ENCODE measurements around the gene HOMER2. TPM values are rescaled to one million over a fixed set of nuclear protein-coding genes. Genes with fewer than 3 reads are reported as not detected.
"Not testable (repeated sequence)": the region's sequence is repeated elsewhere in the genome, so short reads cannot be mapped to it uniquely, and the experiment has no call there.

HOMER2 gene
- total RNA-seq, 4 donors from 2014 or later = 0.40 to 25.1 (median 6.1) TPM

DNA sequence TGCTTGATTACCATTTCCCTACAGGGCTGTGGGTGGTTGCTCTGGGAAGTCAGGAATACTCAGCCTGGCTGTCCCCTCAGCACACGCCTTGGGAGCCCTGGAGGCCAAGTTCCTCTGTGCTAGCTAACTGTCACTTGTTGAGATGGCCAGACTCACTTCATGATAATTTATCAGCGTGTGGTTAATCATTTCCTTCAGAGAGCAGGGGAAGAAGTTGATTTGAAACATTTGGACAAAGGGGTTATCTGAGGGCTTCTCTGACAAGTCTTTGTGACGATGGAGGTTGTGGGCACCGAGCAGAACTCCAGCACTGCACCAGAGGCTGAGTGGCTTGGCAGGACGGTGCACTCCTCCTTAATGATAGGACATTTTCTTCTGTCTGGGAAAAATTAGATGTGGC, 81.2 kb downstream of the HOMER2 start:
- 65 to 87% methylated on average over 3 to 5 of the region's 5 CpGs for WGBS, 2 donors (ENCODE audit: low coverage in 1 of 2)
- Histone ChIP-seq H3K9me3 (no peaks in the 10 kb centered on the region), H3K36me3 (no peaks in the 10 kb centered on the region), H3K4me1 (no peaks in the 10 kb centered on the region), H3K27ac (no peak overlapping the region), H3K27me3 (no peaks in the 10 kb centered on the region), H3K4me3 (no peak overlapping the region)
- in situ Hi-C loops (cut with MboI; ENCODE audit: low pct_ligation_motif_present in 1 of 4, low pct_unique_long_range_greater_than_20kb in 1 of 4, low sequenced_read_pairs in 3 of 4) = loop anchor here in 1 of 4 donors (25.0 kb wide), 1 partner anchor 91 kb away; the partner anchor contains the start of gene HOMER2
- TF ChIP-seq POLR2A (IDR thresholded peaks at IDR 0.05) = no peak
- TF ChIP-seq, protein P1, sequence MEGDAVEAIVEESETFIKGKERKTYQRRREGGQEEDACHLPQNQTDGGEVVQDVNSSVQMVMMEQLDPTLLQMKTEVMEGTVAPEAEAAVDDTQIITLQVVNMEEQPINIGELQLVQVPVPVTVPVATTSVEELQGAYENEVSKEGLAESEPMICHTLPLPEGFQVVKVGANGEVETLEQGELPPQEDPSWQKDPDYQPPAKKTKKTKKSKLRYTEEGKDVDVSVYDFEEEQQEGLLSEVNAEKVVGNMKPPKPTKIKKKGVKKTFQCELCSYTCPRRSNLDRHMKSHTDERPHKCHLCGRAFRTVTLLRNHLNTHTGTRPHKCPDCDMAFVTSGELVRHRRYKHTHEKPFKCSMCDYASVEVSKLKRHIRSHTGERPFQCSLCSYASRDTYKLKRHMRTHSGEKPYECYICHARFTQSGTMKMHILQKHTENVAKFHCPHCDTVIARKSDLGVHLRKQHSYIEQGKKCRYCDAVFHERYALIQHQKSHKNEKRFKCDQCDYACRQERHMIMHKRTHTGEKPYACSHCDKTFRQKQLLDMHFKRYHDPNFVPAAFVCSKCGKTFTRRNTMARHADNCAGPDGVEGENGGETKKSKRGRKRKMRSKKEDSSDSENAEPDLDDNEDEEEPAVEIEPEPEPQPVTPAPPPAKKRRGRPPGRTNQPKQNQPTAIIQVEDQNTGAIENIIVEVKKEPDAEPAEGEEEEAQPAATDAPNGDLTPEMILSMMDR (IDR thresholded peaks at IDR 0.05) = no peak
- no peak for TF ChIP-seq POLR2AphosphoS5 (IDR thresholded peaks at IDR 0.05)
- no peak for TF ChIP-seq EP300 (IDR thresholded peaks at IDR 0.05; ENCODE audit: low read depth)
- intact Hi-C loops (cut with DNase I; ENCODE audit: low total_unique reads) = no loop called here
- DNase-seq = no peak

- 63 to 68% methylated on average over 7 of the region's 7 CpGs for WGBS, 2 donors (ENCODE audit: low coverage in 1 of 2)
- intact Hi-C loops (cut with DNase I; ENCODE audit: low total_unique reads) = no loop called here
- in situ Hi-C loops (cut with MboI; ENCODE audit: low pct_ligation_motif_present in 1 of 4, low pct_unique_long_range_greater_than_20kb in 1 of 4, low sequenced_read_pairs in 3 of 4) = loop anchor here in 1 of 4 donors (25.0 kb wide), 1 partner anchor 91 kb away; the partner anchor contains the start of gene HOMER2
- DNase-seq = no peak
- TF ChIP-seq POLR2AphosphoS5 (IDR thresholded peaks at IDR 0.05) (no peak), EP300 (IDR thresholded peaks at IDR 0.05; ENCODE audit: low read depth) (no peak), POLR2A (IDR thresholded peaks at IDR 0.05) (no peak)
- TF ChIP-seq, protein P1 (IDR thresholded peaks at IDR 0.05) = no peak
- H3K4me1 ChIP-seq = no peaks in the 10 kb centered on the region
- no peaks in the 10 kb centered on the region for H3K27me3 ChIP-seq
- no peaks in the 10 kb centered on the region for H3K9me3 ChIP-seq
- H3K27ac ChIP-seq = no peak overlapping the region
- H3K36me3 ChIP-seq = no peaks in the 10 kb centered on the region
- H3K4me3 ChIP-seq = no peak overlapping the region
These were observed 81.7 kb downstream of the HOMER2 start for GRCh38 chr15:82870727-82871320.

GRCh38 chr15:82865981-82866380, 86.5 kb downstream of the HOMER2 start:
- in situ Hi-C loops (cut with MboI; ENCODE audit: low pct_ligation_motif_present in 1 of 4, low pct_unique_long_range_greater_than_20kb in 1 of 4, low sequenced_read_pairs in 3 of 4) = loop anchor here in 1 of 4 donors (25.0 kb wide), 1 partner anchor 96 kb away; the partner anchor contains the start of gene HOMER2
- WGBS, 2 donors (ENCODE audit: low coverage in 1 of 2) = 83% methylated on average over 3 of the region's 3 CpGs; no CpG with 5 or more reads in 1 of the 2 donors
- H3K27me3 ChIP-seq; H3K27ac ChIP-seq; H3K9me3 ChIP-seq; intact Hi-C loops (cut with DNase I; ENCODE audit: low total_unique reads); DNase-seq; H3K4me1 ChIP-seq; H3K4me3 ChIP-seq; H3K36me3 ChIP-seq: not testable (repeated sequence)

DNA sequence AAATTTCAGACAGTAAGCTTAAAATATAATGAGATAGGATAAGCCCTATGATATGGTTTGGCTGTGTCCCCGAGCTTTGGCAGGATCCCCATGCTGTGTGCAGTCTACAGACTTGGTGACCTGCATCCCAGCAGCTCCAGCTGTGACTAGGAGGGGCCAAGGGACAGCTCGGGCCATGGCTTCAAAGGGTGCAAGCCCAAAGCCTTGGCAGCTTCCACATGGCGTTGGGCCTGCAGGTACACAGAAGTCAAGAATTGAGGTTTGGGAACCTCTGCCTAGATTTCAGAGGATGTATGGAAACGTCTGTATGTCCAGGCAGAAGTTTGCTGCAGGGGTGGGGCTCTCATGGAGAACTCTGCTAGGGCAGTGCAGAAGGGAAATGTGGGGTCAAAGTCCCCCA, 86.9 kb downstream of the HOMER2 start:
- DNase-seq; H3K27me3 ChIP-seq; H3K9me3 ChIP-seq; H3K4me3 ChIP-seq; H3K36me3 ChIP-seq; H3K4me1 ChIP-seq; H3K27ac ChIP-seq; intact Hi-C loops (cut with DNase I; ENCODE audit: low total_unique reads): not testable (repeated sequence)
- in situ Hi-C loops (cut with MboI; ENCODE audit: low pct_ligation_motif_present in 1 of 4, low pct_unique_long_range_greater_than_20kb in 1 of 4, low sequenced_read_pairs in 3 of 4) = loop anchor here in 1 of 4 donors (25.0 kb wide), 1 partner anchor 97 kb away; the partner anchor contains the start of gene HOMER2
- 63% methylated on average over 4 of the region's 4 CpGs; no CpG with 5 or more reads in 1 of the 2 donors for WGBS, 2 donors (ENCODE audit: low coverage in 1 of 2)

GRCh38 chr15:82864967-82865366, 87.6 kb downstream of the HOMER2 start:
- 85 to 90% methylated on average over 2 of the region's 2 CpGs for WGBS, 2 donors (ENCODE audit: low coverage in 1 of 2)
- intact Hi-C loops (cut with DNase I; ENCODE audit: low total_unique reads) = no loop called here
- no peak for DNase-seq

More at GRCh38 chr15:82864967-82865366, 87.6 kb downstream of the HOMER2 start:
- Histone ChIP-seq H3K9me3 (no peaks in the 10 kb centered on the region), H3K27me3 (no peaks in the 10 kb centered on the region), H3K4me1 (no peaks in the 10 kb centered on the region), H3K4me3 (no peak overlapping the region), H3K27ac (no peak overlapping the region), H3K36me3 (no peaks in the 10 kb centered on the region)
- TF ChIP-seq POLR2AphosphoS5 (IDR thresholded peaks at IDR 0.05) (no peak), EP300 (IDR thresholded peaks at IDR 0.05; ENCODE audit: low read depth) (no peak), POLR2A (IDR thresholded peaks at IDR 0.05) (no peak)
- TF ChIP-seq, protein P1 (IDR thresholded peaks at IDR 0.05) = no peak
- in situ Hi-C loops (cut with MboI; ENCODE audit: low pct_ligation_motif_present in 1 of 4, low pct_unique_long_range_greater_than_20kb in 1 of 4, low sequenced_read_pairs in 3 of 4) = loop anchor here in 1 of 4 donors (25.0 kb wide), 1 partner anchor 97 kb away; the partner anchor contains the start of gene HOMER2
